ENCODE measurements around the gene GBP3. TPM values are rescaled to one million over a fixed set of nuclear protein-coding genes. Genes with fewer than 3 reads are reported as not detected.
"Not testable (repeated sequence)": the region's sequence is repeated elsewhere in the genome, so short reads cannot be mapped to it uniquely, and the experiment has no call there.

GBP3 gene, protein sequence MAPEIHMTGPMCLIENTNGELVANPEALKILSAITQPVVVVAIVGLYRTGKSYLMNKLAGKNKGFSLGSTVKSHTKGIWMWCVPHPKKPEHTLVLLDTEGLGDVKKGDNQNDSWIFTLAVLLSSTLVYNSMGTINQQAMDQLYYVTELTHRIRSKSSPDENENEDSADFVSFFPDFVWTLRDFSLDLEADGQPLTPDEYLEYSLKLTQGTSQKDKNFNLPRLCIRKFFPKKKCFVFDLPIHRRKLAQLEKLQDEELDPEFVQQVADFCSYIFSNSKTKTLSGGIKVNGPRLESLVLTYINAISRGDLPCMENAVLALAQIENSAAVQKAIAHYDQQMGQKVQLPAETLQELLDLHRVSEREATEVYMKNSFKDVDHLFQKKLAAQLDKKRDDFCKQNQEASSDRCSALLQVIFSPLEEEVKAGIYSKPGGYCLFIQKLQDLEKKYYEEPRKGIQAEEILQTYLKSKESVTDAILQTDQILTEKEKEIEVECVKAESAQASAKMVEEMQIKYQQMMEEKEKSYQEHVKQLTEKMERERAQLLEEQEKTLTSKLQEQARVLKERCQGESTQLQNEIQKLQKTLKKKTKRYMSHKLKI
- 25.9 TPM for total RNA-seq

DNA sequence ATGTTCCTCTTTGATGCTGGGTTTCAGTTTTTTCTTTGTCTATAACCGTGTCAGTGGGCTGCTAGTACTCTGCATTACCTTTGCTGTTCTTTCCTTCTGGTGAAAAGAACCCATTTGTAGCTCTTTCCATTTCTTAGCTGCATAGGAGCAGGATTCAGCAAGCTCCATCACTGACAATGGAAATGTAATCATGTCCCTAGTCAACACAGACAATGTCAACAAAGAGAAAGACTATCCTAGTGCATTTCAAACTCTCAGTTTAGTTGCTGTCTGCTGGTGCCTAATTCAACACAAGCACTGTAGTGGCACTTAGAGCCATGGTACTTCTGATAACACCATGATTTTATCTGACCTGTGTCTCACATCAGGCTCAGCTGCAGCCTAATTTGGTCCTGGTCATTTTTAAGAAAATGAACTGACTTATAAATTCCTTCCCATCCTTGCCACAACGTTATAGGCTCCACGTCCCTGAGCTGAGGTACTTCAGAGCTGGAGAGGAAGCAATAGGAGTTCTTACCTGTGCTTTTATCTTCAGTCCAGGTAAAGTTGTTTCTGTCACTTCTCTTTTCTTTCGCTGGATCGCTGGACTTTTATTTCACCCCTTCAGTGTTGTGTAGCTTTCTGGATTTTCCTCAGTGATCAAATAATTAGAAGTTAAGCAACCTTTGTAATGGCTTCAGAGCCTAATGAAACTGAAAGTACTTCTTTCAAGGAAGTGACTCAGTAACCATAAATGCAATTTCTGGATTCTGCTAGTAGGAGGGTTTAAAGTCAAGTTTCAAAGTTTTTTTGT is at the start of gene GBP3:
TSS of gene GBP3 (minus strand) at position 700 of the 793 bp plus-strand sequence. CDS start 2,145 bp downstream, outside the sequence.
- intact Hi-C loops (cut with DNase I) = no loop called here
- ATAC-seq (peak; percentile 81), DNase-seq (ENCODE audit: low spot score) (no peak)

DNA sequence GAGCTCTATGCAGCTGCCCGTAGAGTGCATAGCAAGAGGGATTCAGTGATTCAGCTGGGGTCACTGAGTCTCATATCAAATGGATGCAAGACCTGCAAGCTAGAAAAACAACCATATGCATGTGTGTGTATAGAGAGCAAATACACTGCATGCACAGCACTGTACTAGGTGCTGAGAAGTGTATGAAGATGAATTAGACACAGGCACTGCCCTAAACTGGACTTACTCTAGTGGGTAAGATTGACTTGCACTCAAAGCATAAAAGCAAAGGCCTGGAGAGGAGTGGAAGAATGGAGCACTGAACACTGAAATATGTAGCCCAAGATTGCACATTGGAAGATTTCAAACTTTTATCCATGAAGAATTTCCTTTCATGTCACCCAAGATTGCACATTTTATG is 47.8 kb upstream of the GBP3 start:
- peak; percentile 53 for ATAC-seq
- no peak for DNase-seq (ENCODE audit: low spot score)
- intact Hi-C loops (cut with DNase I) = no loop called here

GRCh38 chr1:89069951-89070350 is 47.3 kb upstream of the GBP3 start:
- ATAC-seq (peak; percentile 12), DNase-seq (ENCODE audit: low spot score) (no peak)
- intact Hi-C loops (cut with DNase I) = no loop called here

- no peak for ATAC-seq
- intact Hi-C loops (cut with DNase I) = no loop called here
- DNase-seq (ENCODE audit: low spot score) = no peak
Observed at GRCh38 chr1:89068291-89068690, 45.6 kb upstream of the GBP3 start.

DNA sequence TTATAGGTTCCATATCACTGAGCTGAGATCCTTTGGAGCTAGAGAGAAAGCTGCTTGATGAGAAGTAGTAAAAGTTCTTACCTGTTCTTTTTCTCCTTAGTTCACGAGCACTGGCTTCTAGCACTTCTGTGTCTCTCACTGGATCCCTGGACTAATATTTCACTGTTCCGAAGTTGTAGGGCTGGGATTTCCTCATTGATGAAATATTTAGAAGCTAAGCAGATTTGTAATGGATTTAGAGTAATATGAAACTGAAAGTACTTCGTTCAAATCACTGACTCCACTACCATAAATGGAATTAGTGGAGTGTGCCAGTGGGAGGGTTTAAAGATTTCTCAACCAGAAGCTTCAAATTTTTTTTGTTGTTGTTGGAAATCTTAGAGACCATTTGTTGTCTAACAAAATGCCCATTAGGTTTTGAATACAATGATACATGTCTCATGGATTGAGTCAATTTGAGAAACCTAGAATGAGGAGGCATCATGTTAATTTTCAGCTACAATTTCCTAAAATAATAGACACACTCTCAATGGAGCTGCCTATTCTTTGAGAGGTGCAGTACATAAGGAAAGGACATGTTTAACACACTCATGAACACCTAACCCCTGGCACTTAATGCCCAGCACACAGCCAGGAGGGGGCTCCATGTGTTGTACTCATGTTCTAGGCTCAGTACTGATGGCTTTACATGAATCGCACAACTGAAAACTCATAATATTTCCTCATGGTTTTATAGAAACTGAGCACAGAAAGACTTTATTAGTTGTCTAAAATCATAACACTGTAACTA is 42.6 kb upstream of the GBP3 start, which contains the start of gene GBP1:
TSS of gene GBP1 (minus strand) at position 130 of the 790 bp plus-strand sequence. CDS start 1,974 bp downstream, outside the sequence.
- ATAC-seq (peak; percentile 95), DNase-seq (ENCODE audit: low spot score) (no peak)
- intact Hi-C loops (cut with DNase I) = no loop called here

DNA sequence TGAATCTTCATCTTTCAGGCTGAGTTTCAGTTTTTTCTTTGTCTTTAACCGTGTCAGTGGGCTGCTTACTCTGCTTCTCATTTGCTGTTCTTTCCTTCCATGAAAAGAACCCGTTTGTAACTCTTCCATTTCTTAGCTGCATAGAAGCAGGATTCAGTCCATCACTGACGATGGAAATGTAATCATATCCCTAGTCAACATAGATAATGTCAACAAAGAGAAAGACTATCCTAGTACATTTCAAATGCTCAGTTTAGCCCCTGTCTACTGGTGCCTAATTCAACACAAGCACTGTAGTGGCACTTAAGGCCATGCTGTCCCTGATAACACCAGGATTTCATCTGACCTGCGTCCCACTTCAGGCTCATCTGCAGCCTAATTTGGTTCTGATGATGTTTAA is 42.0 kb upstream of the GBP3 start:
- peak; percentile 72 for ATAC-seq
- no peak for DNase-seq (ENCODE audit: low spot score)
- intact Hi-C loops (cut with DNase I) = no loop called here

- ATAC-seq (no peak), DNase-seq (ENCODE audit: low spot score) (no peak)
- intact Hi-C loops (cut with DNase I) = no loop called here
Observed at GRCh38 chr1:89063094-89063493, 40.4 kb upstream of the GBP3 start.

DNA sequence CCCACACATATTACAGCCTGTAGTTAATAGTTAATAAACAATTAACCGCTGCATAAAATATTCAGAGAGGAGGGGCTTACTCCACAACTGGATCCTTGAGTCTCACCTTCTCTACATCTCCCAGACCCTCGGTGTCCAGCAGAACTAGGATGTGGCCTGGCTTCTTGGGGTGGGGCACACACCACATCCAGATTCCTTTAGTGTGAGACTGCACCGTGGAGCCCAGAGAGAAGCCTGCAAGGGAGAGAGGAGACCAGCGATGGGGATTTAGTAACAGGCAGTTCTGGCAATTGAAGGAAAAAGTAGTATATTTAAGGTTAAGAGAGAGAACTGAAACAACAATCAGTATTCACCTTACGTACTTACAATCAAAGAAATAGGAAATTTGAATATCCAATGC is 37.4 kb upstream of the GBP3 start:
- intact Hi-C loops (cut with DNase I) = no loop called here
- no peak for ATAC-seq

GRCh38 chr1:89051955-89052312 is 29.3 kb upstream of the GBP3 start:
- no peak for ATAC-seq
- no peak for DNase-seq (ENCODE audit: low spot score)
- intact Hi-C loops (cut with DNase I) = no loop called here

More for the DNA sequence above, 37.4 kb upstream of the GBP3 start:
- DNase-seq (ENCODE audit: low spot score) = no peak

GRCh38 chr1:89051300-89051954 is 28.8 kb upstream of the GBP3 start:
- intact Hi-C loops (cut with DNase I) = no loop called here
- DNase-seq (ENCODE audit: low spot score) = no peak
- no peak for ATAC-seq

DNA sequence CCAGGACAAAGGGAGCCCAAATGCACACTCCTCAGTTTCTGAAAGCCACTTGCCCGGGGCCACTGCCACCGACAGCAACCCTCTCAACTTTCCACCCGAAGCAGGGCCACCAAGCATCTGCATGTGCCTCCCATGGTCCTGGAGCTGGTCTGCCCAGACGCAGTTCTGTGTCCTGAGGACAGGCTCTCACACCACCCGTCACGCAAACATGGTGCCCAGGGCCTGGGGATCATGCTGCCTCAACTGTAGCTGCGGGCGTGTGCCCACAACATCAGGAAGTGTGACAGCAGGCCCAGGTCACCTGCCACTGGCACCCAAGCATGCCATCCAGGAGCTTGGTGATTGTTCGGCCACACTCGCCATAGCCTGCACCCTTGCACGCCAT is 28.0 kb upstream of the GBP3 start:
- DNase-seq (ENCODE audit: low spot score) (no peak), ATAC-seq (no peak)
- intact Hi-C loops (cut with DNase I) = no loop called here

- DNase-seq (ENCODE audit: low spot score); intact Hi-C loops (cut with DNase I); ATAC-seq: not testable (repeated sequence)
Observed at GRCh38 chr1:89049901-89050648, 27.4 kb upstream of the GBP3 start.

DNA sequence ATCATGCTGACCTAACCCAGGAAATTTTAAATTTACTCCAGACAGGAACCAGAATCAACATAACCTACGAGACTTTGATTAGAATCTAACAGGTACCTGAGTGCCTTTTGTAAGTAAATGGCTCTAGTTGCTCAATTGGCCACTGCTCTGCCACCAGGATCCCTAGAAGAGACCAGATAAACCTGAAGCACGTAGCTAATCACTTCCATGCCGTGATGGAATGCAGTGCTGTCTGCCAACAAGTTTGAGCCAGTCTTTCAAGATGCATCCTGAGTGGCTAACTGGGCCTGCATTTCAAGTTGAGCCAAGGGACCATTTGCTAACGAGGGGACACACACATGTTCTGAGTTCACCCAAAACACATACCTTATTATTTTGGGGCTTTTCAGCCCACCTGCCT is 26.5 kb upstream of the GBP3 start:
- intact Hi-C loops (cut with DNase I); DNase-seq (ENCODE audit: low spot score); ATAC-seq: not testable (repeated sequence)

- ATAC-seq (no peak), DNase-seq (ENCODE audit: low spot score) (no peak)
- intact Hi-C loops (cut with DNase I) = no loop called here
Observed at GRCh38 chr1:89047734-89048133, 25.1 kb upstream of the GBP3 start.

DNA sequence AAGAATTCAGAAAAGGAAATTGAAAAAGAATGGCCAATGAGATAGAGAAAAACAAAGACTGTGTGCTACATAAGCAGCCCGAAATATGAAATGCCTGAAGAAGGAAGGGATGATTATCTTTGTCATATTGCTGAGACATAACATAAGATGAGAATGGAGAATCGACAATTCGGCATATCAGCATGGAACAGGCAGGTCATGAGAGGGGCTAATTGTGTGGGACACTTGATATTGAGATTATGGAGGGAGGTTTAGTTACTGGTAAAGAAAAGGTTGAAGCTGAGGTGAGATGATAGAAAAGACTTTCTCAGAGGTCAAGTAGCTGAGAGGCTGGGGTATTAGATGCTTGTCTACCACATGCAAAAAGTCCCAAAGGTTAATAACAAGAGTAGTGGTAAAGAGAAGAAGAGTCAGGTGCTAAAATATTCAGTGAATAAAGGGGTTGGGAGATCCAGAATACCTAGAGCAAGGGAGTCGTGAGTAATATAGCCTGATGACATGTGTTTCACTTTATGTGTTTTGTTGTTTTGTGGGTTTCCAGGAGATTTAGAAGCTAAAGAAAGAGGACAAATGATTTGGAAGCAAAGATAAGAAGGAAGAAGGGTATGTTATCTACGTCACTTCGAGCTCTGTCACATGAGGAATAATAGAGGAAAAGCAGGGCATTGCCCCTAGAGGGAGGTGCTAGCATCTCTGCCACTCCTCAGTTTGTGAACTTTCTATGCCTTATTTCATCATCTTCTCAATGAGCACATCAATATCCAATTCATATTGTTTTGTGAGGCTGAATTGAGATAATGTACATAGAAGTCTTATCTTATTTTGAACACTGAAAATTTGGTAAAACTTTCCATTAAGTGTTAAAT is 23.9 kb upstream of the GBP3 start:
- DNase-seq (ENCODE audit: low spot score); intact Hi-C loops (cut with DNase I): not testable (repeated sequence)

GRCh38 chr1:89044970-89045721 is 22.5 kb upstream of the GBP3 start:
- ATAC-seq (no peak), DNase-seq (ENCODE audit: low spot score) (no peak)
- intact Hi-C loops (cut with DNase I) = no loop called here

More for the DNA sequence above, 23.9 kb upstream of the GBP3 start:
- not testable (repeated sequence) for ATAC-seq
